ENCODE results near the gene SPO11. TPM values are rescaled to one million over a fixed set of nuclear protein-coding genes. Genes with fewer than 3 reads are reported as not detected.
A peak's percentile ranks its signal among the peaks of the same experiment; 100 is the strongest.
"Not testable (repeated sequence)": the region's sequence is repeated elsewhere in the genome, so short reads cannot be mapped to it uniquely, and the experiment has no call there.

Gene SPO11
- total RNA-seq, 1 donor from 2014 or later: not detected

DNA sequence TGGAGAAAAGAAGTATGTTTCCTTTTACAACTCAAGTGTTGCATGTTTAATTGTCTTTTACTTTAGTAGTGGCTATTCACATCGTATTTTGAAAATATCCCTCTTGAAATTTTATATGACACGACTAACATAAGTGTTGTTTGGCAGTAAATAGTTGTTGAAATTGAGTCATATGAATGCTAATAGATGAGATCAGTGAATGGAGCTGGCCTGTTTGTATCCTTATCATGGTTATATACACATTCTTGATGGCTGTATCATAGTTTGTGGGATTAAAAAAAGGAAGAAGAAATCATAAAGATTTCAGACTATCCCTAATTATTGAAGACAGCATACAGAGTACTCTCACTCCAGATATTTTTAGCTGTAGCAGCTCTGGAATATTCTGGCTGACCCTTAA is 13.2 kb downstream of the SPO11 start:
- Mint-ChIP-seq H3K4me3 (no peak overlapping the region), H3K27me3 (ENCODE audit: low read depth) (no peaks in the 10 kb centered on the region), H3K9me3 (no peaks in the 10 kb centered on the region), H3K4me1 (no peaks in the 10 kb centered on the region), H3K27ac (no peak overlapping the region), H3K36me3 (no peaks in the 10 kb centered on the region)
- no peak for DNase-seq (ENCODE audit: low spot score in 2 of 2, unreplicated experiment in 2 of 2)
- TF ChIP-seq, protein P1, sequence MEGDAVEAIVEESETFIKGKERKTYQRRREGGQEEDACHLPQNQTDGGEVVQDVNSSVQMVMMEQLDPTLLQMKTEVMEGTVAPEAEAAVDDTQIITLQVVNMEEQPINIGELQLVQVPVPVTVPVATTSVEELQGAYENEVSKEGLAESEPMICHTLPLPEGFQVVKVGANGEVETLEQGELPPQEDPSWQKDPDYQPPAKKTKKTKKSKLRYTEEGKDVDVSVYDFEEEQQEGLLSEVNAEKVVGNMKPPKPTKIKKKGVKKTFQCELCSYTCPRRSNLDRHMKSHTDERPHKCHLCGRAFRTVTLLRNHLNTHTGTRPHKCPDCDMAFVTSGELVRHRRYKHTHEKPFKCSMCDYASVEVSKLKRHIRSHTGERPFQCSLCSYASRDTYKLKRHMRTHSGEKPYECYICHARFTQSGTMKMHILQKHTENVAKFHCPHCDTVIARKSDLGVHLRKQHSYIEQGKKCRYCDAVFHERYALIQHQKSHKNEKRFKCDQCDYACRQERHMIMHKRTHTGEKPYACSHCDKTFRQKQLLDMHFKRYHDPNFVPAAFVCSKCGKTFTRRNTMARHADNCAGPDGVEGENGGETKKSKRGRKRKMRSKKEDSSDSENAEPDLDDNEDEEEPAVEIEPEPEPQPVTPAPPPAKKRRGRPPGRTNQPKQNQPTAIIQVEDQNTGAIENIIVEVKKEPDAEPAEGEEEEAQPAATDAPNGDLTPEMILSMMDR (IDR thresholded peaks at IDR 0.05; ENCODE audit: unreplicated experiment): no peak

DNA sequence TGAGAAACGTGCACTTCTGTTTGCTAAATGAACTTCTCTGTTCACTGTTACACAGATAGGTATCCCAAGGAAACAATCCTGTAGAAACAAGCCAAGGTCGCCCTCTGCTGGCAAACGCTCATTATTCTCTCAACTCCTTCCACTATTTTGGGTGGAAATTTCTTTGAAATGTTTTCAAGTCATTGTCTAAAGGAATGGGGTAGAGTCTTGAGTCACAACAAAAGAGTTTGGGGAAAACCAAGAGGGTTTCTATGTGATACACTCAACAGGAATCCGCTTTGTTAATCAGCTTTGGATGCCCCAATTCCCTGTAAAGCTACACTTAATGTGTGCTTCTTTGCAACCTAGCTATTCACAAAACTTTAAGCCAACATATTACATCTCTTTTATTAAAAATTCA is 16.9 kb downstream of the SPO11 start:
- DNase-seq (ENCODE audit: low spot score in 2 of 2, unreplicated experiment in 2 of 2): peak; percentile 57 to 82
- H3K27me3 Mint-ChIP-seq (ENCODE audit: low read depth): no peaks in the 10 kb centered on the region
- H3K36me3 Mint-ChIP-seq: no peaks in the 10 kb centered on the region
- H3K9me3 Mint-ChIP-seq: no peaks in the 10 kb centered on the region
- no peak overlapping the region for H3K27ac Mint-ChIP-seq
- no peak overlapping the region for H3K4me3 Mint-ChIP-seq
- peaks cover under 1% of the 10 kb centered on the region for H3K4me1 Mint-ChIP-seq
- TF ChIP-seq, protein P1 (IDR thresholded peaks at IDR 0.05; ENCODE audit: unreplicated experiment): peak; percentile 74

DNA sequence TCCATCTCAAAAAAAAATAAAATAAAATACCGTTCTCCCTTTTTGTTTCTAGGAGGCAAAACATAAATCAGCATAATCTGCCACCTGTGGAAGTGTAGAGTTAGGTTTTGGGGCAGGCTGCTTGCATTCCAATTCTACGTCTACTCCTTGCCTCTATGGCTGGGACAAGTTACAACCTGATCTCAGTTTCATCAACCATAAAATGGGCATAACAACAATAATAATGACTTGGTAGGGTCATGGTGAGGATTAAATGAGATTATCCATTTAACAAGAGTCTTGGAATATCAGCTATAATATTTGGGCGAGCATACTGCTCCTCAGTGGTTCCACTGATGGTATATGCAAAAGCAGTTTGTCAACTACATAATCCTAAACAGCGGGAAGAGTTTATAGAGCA is 17.8 kb downstream of the SPO11 start:
- Mint-ChIP-seq H3K27me3 (ENCODE audit: low read depth) (no peaks in the 10 kb centered on the region), H3K36me3 (no peaks in the 10 kb centered on the region), H3K4me3 (no peak overlapping the region), H3K27ac (no peak overlapping the region), H3K9me3 (no peaks in the 10 kb centered on the region), H3K4me1 (peaks cover 10% of the 10 kb centered on the region)
- TF ChIP-seq, protein P1 (IDR thresholded peaks at IDR 0.05; ENCODE audit: unreplicated experiment): no peak
- no peak for DNase-seq (ENCODE audit: low spot score in 2 of 2, unreplicated experiment in 2 of 2)

DNA sequence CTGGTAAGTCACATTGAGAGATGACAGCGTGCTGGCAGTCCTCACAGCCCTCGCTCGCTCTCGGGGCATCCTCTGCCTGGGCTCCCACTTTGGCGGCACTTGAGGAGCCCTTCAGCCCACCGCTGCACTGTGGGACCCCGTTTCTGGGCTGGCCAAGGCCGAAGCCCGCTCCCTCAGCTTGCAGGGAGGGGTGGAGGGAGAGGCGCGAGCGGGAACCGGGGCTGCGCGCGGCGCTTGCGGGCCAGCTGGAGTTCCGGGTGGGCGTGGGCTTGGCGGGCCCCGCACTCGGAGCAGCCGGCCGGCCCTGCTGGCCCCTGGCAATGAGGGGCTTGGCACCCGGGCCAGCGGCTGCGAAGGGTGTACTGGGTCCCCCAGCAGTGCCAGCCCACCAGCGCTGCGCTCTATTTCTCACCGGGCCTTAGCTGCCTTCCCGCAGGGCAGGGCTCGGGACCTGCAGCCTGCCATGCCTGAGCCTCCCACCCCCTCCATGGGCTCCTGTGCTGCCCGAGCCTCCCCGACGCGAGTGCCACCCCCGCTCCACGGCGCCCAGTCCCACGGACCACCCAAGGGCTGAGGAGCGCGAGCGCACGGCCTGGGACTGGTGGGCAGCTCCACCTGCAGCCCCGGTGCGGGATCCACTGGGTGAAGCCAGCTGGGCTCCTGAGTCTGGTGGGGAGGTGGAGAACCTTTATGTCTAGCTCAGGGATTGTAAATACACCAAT is 18.8 kb downstream of the SPO11 start:
- not testable (repeated sequence) for H3K27ac Mint-ChIP-seq; H3K4me3 Mint-ChIP-seq; H3K9me3 Mint-ChIP-seq; H3K27me3 Mint-ChIP-seq (ENCODE audit: low read depth); DNase-seq (ENCODE audit: low spot score in 2 of 2, unreplicated experiment in 2 of 2); H3K36me3 Mint-ChIP-seq
- peaks cover 13% of the 10 kb centered on the region for H3K4me1 Mint-ChIP-seq

DNA sequence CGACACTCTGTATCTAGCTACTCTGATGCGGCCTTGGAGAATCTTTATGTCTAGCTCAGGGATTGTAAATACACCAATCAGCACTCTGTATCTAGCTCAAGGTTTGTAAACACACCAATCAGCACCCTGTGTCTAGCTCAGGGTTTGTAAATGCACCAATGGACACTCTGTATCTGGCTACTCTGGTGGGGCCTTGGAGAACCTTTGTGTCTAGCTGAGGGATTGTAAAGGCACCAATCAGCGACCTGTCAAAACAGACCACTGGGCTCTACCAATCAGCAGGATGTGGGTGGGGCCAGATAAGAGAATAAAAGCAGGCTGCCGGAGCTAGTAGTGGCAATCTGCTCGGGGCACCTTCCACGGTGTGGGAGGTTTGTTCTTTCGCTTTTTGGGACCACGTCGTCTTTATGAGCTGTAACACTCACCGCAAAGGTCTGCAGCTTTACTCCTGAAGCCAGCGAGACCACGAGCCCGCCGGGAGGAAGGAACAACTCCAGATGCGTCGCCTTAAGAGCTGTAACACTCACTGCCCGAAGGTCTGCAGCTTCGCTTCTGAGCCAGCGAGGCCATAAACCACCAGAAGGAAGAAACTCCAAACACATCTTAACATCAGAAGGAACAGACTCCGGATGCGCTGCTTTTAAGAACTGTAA is 19.4 kb downstream of the SPO11 start:
- not testable (repeated sequence) for H3K9me3 Mint-ChIP-seq; H3K36me3 Mint-ChIP-seq; DNase-seq (ENCODE audit: low spot score in 2 of 2, unreplicated experiment in 2 of 2); H3K27ac Mint-ChIP-seq; H3K4me3 Mint-ChIP-seq; H3K27me3 Mint-ChIP-seq (ENCODE audit: low read depth)
- peaks cover 13% of the 10 kb centered on the region for H3K4me1 Mint-ChIP-seq

DNA sequence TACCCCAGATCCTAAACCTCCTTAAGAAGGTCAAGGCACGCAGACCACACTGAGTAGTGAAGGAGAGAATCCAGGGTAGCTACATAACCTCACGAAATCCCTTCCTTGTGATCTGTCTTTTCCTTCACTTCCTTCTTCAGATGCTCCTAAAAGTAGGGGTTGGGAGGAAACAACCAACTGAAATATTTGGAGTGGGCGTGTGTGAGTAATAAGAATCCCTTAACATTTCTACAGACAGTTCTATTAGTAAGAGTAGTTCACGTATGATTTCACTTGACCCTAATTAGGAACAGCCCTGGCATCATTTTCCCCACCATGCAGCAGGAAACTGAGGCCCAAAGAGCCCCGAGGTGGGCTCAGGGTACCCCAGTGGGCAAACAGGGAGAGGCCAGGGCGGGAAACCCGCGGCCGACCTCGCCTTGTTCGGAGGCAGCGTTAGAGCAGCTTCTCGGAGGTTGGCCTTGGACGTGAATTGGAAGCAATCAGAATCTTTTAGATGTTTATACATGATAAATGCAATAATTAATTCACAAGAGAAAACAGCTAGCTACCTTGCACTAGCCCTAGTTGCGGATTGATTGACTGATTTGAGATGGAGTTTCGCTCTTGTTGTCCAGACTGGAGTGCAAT is 20.6 kb downstream of the SPO11 start:
- Mint-ChIP-seq H3K36me3 (peaks cover 10% of the 10 kb centered on the region), H3K27me3 (ENCODE audit: low read depth) (no peaks in the 10 kb centered on the region), H3K4me3 (peak overlapping the region; percentile 50), H3K27ac (no peak overlapping the region), H3K9me3 (no peaks in the 10 kb centered on the region), H3K4me1 (peaks cover 13% of the 10 kb centered on the region)
- TF ChIP-seq, protein P1 (IDR thresholded peaks at IDR 0.05; ENCODE audit: unreplicated experiment): no peak
- no peak for DNase-seq (ENCODE audit: low spot score in 2 of 2, unreplicated experiment in 2 of 2)

DNA sequence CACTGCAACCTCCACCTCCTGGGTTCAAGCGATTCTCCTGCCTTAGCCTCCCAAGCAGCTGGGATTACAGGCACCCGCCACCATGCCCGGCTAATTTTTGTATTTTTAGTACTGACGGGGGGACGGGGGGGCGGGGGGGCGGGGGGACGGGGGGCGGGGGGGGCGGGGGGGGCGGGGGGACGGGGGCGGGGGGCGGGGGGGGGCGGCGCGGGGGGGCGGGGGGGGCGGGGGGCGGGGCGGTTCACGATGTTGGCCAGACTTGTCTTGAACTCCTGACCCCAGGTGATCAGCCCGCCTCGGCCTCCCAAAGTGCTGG is 21.1 kb downstream of the SPO11 start:
- not testable (repeated sequence) for H3K9me3 Mint-ChIP-seq
- peak overlapping the region; percentile 85 for H3K27ac Mint-ChIP-seq

More for the DNA sequence above, 21.1 kb downstream of the SPO11 start:
- Mint-ChIP-seq H3K4me1 (peaks cover 13% of the 10 kb centered on the region), H3K4me3 (peak overlapping the region; percentile 86), H3K36me3 (peaks cover 12% of the 10 kb centered on the region)
- not testable (repeated sequence) for H3K27me3 Mint-ChIP-seq (ENCODE audit: low read depth); DNase-seq (ENCODE audit: low spot score in 2 of 2, unreplicated experiment in 2 of 2)

All from mesothelial cell of epicardium (in vitro differentiated cells).